Measurements from ENCODE around the gene RAP1GAP2.
"Not testable (repeated sequence)": the region's sequence is repeated elsewhere in the genome, so short reads cannot be mapped to it uniquely, and the experiment has no call there.

RAP1GAP2 gene

DNA sequence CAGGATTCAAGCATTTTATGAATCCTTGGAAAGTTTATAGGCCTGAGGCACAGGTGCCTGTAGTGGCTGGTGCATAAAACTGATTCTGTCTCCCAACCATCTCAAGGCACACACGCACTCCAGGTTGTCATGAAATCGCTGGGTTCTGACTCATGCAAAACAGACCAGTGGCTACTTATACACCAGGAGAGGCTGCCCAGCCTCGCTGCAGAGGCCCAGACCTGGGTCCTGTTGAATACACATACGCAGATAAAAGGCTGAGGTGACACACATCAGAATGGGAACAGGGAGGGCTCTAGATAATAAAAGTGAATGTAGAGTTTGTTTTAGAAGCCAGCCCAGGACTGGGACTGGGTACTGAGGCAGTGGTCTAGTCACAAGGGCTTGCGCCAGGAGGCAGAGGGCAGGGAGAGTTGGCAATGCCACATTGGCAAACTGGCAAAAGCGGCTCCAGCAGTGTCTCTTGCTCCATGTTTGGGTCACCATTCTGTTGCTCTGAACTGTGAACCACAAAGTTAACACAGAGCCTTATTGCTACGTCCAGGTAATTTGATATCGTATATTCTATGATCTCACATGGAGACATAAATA is 253.6 kb downstream of the RAP1GAP2 start:
- no peak for ATAC-seq

DNA sequence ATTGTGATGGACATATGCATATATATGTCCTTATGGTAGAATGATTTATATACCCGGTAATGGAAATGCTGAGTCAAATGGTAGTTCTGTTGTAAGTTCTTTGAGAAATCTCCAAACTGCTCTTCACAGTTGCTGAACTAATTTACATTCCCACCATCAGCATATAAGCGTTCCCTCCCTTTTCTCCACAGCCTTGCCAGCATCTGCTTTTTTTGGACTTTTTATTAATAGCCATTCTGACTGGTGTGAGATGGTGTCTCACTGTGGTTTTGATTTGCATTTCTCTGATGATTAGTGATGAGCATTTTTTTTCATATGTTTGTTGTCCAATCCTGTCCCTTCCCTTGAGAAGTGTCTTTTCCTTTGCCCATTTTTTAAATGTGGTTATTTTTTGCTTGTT is 258.6 kb downstream of the RAP1GAP2 start:
- not testable (repeated sequence) for ATAC-seq

- ATAC-seq, result not testable (repeated sequence)
These were observed 266.7 kb downstream of the RAP1GAP2 start for GRCh38 chr17:3062824-3063377.

DNA sequence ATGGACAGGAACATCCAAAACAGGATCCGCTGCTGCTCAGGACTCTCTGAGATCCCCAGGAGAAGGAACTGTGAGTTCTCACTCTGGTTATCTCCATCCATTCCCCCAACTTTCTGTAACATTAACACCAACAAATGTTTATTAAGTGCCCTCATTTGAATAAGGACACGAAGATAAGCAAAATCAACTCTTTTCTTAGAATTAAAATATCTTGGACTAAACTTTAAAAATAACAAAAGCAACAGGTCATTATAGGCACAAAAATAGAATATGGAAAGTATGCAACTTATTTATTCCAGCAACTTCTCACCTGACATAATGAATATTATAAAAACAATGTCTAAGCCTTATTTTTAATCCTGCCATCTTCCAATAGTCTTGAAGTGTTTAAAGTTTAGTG is 267.3 kb downstream of the RAP1GAP2 start, which contains the start of gene OR1D5:
Gene OR1D5 (minus strand): TSS at position 101 of the 400 bp plus-strand sequence. CDS start 0 bp downstream, at position 101.
- not testable (repeated sequence) for ATAC-seq

GRCh38 chr17:3065192-3065591 is 269.0 kb downstream of the RAP1GAP2 start:
- ATAC-seq, result not testable (repeated sequence)

DNA sequence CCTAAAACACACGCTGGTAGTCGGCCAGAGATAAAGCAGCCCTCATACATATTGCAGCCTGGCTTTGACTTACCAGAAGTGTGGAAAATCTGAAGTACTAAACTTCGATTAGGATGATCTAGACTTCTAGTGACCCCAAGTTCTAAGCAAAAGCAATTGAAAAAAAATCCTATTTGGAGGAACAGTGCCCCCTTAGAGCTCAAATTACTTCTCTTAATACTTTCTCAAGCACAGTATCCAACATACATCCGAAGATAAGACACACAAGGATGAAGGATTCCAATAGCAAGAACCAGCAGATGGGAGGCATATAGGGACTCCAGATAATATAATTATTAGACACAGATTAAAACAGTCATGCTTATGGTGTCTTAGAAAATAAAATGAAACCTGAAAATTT is 277.6 kb downstream of the RAP1GAP2 start:
- not testable (repeated sequence) for ATAC-seq
